NCI-H526 treated with DMSO at 0.1 percent for 48 hours (cell line): ENCODE results near the gene ELF2.
A peak's percentile ranks its signal among the peaks of the same experiment; 100 is the strongest.
"Not testable (repeated sequence)": the region's sequence is repeated elsewhere in the genome, so short reads cannot be mapped to it uniquely, and the experiment has no call there.

Source experiments
- DNase-seq: peaks from one replicate; lab custom pipeline; 2025; lab: John Stamatoyannopoulos, UW

ELF2 gene

DNA sequence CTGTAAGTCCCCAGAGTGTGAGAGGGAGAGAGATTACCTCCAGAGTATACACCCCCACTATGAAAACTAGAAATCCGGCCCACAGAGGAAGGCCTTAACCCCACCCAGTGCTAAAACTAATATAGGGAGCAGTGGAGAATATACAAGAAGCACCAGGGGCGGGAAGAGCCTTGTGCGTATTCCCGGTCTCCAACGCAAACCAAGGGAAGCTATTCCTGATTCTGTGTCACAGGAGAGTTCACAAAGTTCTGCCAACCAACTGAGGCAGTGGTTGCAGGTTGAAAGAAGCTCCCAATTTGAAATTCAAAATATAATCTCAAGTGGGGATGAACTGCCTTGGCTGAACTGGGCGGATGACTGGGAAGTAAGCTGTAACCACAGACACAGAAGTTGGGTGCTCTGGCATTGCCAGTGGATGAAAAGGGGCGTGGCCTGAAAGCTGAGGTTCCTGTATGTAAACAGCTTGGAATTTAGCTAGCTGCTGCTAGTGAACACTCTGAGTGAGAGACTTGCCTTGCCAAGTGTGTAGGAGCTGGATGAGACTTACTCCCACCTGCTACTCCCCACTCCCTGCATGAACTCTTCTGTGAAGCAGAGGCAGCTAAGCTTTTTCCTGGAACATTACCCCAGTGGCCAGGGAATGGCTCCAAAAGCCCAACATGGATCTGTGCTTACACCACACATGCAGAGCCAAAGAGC lies 32.7 kb downstream of the ELF2 start:
- DNase-seq: no peak

DNA sequence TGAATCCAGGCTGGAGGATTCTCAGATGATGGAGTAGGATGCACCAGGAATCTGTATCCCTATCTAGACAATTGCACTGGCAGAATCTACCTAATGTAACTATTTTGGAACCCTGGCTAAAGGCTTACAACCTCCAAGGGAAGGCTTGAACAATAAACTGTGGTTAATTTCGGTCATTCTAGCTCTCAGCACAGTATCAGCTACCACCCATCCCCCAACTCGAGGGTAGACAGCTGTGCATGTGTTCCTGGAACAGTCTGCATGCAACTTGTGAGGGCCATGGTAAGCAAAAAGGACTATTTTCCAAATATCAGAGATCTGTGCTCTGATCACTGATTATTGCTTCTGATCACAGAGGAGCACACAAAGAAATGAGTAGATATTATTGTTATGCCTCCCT lies 34.0 kb downstream of the ELF2 start:
- DNase-seq: no peak

DNA sequence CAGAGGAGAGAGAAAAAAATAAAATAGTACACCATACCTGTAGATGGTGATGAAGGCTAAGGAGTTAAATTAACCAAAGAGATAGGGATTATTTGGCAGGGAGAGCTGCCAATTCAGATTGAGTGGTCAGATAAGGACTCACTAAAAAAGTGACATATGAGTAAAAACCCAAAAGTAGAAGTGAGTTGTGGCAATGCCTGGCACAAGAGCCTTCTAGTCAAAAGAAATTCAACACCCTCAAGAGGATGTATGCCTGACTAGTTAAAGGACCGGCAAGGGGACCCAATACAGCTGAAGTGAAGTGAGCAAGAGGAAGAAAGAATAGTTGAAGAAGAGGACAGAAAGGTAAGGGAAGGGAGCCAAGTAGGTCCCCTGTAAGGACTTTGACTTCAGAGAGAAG lies 34.9 kb downstream of the ELF2 start:
- DNase-seq: no peak

- DNase-seq: no peak
Observed at GRCh38 chr4:139137763-139138162, 39.3 kb downstream of the ELF2 start.

DNA sequence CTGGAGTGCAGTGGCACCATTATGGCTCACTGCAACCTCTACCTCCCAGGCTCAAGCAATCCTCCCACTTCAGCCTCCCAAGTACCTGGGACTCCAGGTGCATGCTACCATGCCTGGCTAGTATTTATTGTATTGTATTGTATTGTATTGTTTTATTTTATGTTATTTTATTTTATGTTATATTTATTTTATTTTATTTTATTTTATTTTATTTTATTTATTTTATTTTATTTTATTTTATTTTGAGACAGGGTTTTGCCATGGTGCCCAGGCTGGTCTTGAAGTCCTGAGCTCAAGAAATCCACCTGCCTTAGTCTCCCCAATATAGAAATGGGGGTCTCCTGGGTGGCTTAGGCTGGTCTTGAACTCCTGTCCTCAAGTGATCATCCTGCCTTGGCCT lies 42.6 kb downstream of the ELF2 start:
- DNase-seq: no peak

DNA sequence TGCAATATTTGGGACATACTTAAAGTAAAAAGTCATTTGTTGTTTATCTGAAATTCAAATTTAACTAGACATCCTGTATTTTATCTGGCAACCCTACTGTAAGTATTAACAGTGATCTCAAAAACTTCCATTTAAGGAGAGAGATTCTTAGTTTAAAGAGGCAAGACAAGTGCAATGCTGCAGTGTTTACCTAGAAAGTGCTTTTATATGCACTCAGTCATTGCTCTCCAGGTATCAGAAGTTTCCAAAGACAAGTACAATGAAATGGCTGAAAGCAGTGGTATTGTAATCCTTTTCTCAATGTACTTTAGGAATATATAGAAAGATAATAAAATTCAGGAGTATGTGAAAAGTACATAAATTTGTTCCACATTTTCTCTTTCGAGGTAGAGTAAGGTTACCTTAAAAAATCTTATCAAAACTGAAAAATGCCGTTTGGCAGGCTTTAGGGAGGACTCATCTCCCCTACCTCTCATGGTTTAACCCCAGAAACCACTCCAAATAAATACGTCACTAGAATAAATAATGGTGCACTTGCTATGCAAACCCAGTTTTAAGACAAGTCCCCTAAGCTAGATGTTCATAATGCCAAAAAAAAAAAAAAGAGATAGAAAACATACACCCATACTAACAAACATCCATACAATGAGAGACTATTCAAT lies 45.7 kb downstream of the ELF2 start:
- no peak for DNase-seq

DNA sequence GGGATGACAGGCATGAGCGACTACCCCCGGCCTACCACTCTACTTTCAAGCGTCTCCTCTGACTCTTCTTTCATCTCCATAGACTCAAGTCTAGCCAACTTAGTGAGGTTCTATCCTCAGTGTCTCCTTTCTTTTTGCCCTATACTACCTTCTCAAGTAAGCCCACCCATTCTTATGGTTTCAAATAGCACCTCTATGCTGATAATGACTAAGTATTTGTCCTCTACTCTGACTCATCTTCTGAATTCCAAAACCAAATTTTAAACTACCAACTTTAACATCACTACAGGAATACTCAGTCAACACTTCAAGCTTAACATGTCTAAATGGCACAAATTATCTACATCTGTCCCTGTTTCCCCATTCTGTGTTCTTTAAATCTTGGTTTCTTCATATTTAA lies 47.8 kb downstream of the ELF2 start:
- no peak for DNase-seq

DNA sequence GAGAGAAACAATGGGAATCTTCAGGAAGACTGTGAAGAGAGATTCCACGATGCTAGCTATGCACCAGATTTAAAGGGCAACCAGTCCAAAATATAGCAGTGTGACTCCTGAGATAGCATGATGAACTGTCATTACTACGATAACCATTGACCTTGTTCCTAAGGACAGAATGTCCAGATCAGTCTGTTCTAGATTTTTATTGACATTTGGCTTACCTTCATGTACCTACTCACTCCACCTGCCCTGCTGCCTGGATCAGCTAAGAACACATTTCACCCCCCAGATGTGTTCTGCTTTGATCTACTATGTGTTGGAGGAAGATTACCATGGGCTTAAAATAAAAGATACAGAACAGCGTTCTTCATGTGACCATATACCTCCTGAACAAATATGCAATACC lies 50.1 kb downstream of the ELF2 start:
- no peak for DNase-seq

- no peak for DNase-seq
Observed at GRCh38 chr4:139123910-139124309, 53.1 kb downstream of the ELF2 start.

DNA sequence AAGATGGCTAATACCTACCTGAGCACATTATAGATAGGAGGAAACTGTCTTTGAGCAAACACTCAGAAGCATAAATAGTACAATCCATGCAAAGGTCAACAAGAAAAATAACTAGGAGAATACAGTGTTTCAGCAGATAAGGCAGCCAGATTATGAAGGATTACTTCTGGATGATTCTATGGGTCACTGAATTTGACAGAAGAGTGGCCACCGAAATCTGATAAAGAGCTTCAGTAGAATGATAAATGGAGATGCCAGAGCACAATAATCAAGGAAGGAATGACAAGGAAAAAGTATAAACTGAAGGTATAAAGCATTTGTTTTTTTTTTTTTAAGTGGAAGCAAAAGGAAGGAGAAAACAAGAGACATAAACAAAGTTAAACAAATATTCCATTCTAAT lies 58.7 kb downstream of the ELF2 start:
- DNase-seq: no peak

- DNase-seq: no peak
Observed at GRCh38 chr4:139115226-139115625, 61.8 kb downstream of the ELF2 start.

GRCh38 chr4:139114795-139115194 lies 62.2 kb downstream of the ELF2 start:
- not testable (repeated sequence) for DNase-seq

GRCh38 chr4:139112650-139113049 lies 64.4 kb downstream of the ELF2 start:
- no peak for DNase-seq

DNA sequence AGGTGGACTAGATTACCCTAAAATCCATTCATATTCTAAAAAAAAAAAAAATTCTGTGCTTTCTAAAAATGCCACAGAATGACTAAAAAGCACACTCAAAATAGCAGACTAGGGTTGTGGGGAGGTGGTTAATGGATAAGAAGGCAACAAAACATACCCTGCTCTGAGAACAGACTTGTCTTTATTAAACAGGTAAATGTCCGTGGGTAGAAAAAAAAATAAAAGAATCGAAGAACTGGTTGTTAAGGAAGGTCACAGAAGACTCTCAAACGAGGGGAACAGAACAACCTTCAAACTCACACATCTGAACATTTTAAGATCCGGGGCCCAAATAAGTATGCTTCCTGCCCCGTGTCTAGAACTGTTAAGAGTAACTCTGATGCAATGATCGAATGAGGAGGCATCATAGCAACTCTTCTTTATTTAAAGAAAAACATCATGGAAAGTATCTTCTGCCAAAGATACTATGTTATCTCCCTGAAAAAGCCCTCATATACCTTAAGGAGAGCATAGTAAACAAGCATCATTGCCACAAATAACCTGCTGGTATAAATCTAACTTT lies 68.4 kb downstream of the ELF2 start:
- DNase-seq: no peak

DNA sequence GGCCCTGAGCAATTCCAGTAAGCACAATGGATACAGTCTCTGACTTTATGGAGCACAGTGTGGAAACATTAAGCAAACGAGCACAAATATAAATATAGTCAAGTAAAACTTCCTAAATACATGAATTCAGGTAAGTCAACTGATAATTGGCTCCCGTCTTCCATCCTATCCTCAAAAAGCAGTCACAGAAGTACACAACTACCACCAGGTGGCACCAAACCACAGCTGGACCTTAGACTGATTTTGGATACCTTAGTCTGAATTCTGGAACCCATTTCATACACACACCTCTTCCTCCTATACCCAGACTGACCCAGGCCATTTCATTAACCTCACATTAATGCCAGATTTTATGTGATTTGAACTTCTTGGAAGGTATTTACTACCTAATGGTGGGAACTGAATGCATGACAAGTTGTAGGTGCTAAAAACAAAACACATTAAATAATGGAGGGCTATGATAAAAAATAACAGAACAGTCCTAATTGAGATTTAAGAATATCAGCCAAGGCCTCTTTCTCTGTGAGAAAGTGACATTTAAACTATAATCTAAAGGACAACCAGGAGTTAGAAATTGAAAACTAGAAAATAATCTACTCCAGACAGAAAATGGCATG lies 77.5 kb downstream of the ELF2 start:
- peak; percentile 73 for DNase-seq

DNA sequence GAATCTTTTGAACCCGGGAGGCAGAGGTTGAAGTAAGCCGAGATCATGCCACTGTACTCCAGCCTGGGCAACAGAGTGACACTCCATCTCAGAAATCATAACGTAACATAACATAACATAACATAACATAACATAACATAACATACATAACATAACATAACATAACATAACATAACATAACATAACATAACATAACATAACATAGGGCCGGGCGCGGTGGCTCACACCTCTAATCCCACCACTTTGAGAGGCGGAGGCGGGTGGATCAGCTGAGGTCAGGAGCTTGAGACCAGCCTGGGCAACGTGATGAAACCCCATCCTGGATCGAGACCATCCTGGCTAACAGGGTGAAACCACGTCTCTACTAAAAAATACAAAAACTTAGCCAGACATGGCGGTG lies 84.7 kb downstream of the ELF2 start:
- DNase-seq: no peak

DNA sequence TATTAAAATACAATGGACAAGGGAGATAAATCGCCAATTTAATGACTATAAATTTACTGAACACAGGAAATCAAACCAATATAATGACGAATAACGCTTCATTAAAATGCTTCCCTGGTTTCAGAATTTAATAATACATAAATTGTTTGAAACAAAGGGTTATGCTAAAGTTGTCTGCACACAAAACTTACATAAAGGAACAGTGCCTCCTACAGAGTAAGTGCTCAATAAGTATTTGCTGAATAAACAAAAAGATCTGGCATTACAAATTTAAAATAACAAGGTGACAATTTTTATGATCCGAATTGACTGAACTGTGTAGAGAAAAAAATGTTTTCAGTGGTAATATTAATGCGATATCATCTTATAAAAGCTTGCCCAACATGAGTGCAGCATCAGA lies 91.9 kb downstream of the ELF2 start:
- no peak for DNase-seq

DNA sequence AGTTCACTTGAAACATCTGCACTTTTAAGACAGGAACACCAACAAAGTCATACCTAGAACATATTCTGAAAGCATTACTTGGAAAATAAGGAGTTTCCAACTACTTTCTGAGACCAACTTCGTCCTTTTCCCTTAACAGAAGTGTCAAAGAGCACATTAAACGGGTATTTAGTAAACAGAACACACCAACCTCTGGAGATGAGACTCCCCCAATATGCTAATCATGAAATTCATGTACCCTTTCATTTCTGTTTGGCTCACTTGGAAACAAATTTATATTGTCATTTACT lies 92.3 kb downstream of the ELF2 start:
- peak; percentile 70 for DNase-seq

DNA sequence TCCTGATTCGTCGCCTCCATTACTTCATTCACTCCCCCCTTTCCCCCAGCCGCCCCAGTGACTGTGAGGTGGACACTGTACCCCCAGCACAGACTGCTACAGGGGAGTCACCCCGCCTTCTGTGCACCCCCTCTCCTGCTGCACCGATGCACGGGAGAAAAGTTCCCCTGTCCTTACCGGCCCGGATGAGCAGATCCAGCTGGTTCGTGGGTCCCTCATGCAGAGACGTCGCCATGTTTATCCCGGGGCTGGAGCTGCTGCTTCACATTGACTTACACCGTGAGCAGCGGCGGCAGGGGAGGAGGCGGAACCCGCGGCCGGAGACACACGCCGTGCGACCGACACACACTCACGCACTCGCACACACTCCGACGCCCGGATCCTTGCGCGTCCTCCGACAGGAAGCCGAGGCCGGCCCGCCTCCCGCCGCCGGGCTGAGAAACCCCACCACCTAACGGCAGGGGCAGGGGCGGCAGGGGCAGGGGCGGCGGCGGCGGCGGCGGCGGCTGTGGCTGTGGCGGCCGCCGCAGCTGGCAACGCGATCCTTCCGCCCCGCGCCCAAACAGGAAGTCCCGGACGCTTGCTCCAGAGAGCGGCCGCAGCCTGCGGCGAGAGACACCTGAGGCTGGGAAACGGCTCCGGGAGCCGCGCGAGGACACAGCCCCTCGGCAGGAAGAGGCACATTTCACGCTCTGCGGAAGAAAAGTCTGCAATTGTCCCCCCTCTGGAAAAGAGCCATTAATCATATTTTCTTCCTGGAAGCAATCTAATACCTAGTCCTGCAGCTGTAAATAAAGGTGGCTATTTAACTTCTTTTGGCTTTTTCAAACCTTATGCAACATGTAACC lies 92.8 kb downstream of the ELF2 start:
- peak; percentile 89 for DNase-seq

DNA sequence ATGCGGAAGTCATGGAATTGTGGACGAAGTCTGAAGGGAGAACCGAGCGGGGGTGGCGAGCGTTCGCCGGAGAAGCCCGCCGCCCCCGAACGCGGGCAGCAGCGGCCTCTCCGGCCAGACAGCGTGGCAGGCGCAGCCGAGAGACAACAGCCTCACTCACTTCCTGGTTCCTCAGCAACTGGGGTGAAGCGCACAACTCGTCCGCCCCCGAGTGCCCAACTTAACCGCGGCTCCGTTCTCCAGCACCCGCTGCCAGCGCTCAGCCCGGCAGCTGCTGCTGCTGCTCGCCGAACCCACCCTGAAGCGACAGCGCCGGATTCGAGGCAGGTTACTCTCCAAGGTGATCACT lies 93.4 kb downstream of the ELF2 start:
- peak; percentile 71 for DNase-seq

DNA sequence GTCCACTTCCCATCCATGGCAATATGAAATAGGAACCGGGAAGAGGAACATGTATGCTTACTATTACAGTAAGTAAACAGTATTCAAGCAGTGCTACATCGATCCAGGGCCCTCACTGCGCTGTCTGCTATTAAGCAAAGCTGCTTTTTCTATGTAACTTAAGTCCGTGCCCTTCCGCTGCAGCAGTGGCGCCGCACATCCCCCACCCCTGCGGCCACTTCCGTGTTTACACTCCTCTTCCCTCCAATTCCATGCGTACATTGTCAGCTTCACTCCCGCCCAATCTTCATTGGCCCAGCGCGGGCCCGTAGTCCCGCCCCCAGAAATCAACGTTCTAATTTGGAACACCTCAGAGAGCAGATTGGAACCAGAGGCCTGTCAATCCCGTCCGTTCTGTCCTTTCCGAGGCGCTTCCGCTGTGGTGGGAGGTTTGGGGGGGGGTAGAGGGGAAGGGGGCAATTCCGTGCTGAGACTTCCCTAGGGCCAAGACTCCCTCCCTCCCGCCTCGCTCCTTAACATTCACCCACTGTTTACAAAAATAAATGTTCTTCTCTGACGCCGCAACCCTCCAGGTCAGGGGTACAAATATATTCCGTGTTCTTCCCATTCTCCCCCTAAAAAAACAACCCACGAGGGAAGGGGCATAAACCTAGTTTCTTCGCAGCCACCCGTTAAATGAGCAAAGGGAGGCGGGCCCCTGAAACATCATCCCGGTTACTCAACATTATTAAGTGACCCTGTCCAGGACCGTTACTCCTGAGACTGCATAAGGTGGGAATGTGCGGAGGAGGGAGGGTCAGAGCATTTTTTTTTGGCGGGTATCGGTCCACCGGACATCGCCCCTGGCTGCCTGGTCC lies 94.0 kb downstream of the ELF2 start:
- DNase-seq: peak; percentile 96

GRCh38 chr4:139078926-139079325 lies 98.1 kb downstream of the ELF2 start:
- DNase-seq: no peak
